Mucosa of rectum (tissue), 2 donors: ENCODE data around the gene ZNF335.

Experiments
- H3K27ac ChIP-seq, 2 donors: one replicate each; pipeline ENCODE4 v1.7.0; 2013; ENCODE audit warnings: inconsistent platforms in 2 of 2, low read depth in 2 of 2, low read length in 2 of 2
- H3K27me3 ChIP-seq, 2 donors: one replicate each; pipeline ENCODE4 v1.7.0; 2013; ENCODE audit warnings: low read length in 2 of 2; ENCODE audit not compliant: control insufficient read depth in 2 of 2, insufficient read depth in 2 of 2
- H3K36me3 ChIP-seq, 2 donors: one replicate each; pipeline ENCODE4 v1.7.0; 2013; ENCODE audit warnings: low read length in 2 of 2; ENCODE audit not compliant: control insufficient read depth in 2 of 2, insufficient read depth in 2 of 2
- H3K4me1 ChIP-seq, 2 donors: one replicate each; pipeline ENCODE4 v1.7.0; 2013; ENCODE audit warnings: low read length in 2 of 2, mild to moderate bottlenecking in 1 of 2; ENCODE audit not compliant: control insufficient read depth in 2 of 2, insufficient read depth in 2 of 2
- H3K4me3 ChIP-seq, 2 donors: one replicate each; pipeline ENCODE4 v1.7.0; 2013; ENCODE audit warnings: low read length in 2 of 2
- H3K9ac ChIP-seq, 2 donors: one replicate each; pipeline ENCODE4 v1.7.0; 2013; ENCODE audit warnings: low read length in 2 of 2, low read depth in 1 of 2, mild to moderate bottlenecking in 1 of 2
- H3K9me3 ChIP-seq, 2 donors: one replicate each; pipeline ENCODE4 v1.7.0; 2013; ENCODE audit warnings: low read length in 2 of 2; ENCODE audit not compliant: control insufficient read depth in 2 of 2
- donor health status: healthy.
- donor health status: Normal muscosa, but diverticular disease.

Gene ZNF335

GRCh38 chr20:46011631-46012482 is 39.9 kb upstream of the ZNF335 start:
- no peak overlapping the region for H3K9ac ChIP-seq
- H3K9me3 ChIP-seq, result no peaks in the 10 kb centered on the region
- peaks cover 0 to 4% of the 10 kb centered on the region in 2 donors for H3K4me1 ChIP-seq
- H3K27ac ChIP-seq, result no peak overlapping the region
- H3K27me3 ChIP-seq, result peaks cover 30 to 45% of the 10 kb centered on the region in 2 donors
- H3K4me3 ChIP-seq, result no peak overlapping the region
- H3K36me3 ChIP-seq, result no peaks in the 10 kb centered on the region

- peak overlapping the region in 1 of 2 donors; percentile 37 for H3K4me3 ChIP-seq
- H3K4me1 ChIP-seq, result peaks cover 0 to 4% of the 10 kb centered on the region in 2 donors
- H3K27ac ChIP-seq, result peak overlapping the region in 1 of 2 donors; percentile 16
- H3K9me3 ChIP-seq, result no peaks in the 10 kb centered on the region
- peaks cover 33 to 44% of the 10 kb centered on the region in 2 donors for H3K27me3 ChIP-seq
- H3K36me3 ChIP-seq, result no peaks in the 10 kb centered on the region
- no peak overlapping the region for H3K9ac ChIP-seq
Observed at GRCh38 chr20:46010491-46011391, 38.7 kb upstream of the ZNF335 start.

DNA sequence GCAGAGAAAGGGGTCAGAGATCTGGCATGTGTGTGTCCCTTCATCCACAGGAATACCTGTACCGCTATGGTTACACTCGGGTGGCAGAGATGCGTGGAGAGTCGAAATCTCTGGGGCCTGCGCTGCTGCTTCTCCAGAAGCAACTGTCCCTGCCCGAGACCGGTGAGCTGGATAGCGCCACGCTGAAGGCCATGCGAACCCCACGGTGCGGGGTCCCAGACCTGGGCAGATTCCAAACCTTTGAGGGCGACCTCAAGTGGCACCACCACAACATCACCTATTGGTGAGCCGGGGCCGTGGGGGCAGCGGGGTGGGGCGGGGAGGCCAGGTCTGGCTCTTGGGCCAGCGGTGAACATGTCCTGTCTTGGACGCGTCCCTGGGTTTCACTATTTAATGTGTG is 37.8 kb upstream of the ZNF335 start:
- peaks cover under 1 to 5% of the 10 kb centered on the region in 2 donors for H3K4me1 ChIP-seq

GRCh38 chr20:46007671-46008070 is 35.7 kb upstream of the ZNF335 start:
- H3K9ac ChIP-seq, result no peak overlapping the region
- no peak overlapping the region for H3K27ac ChIP-seq
- H3K27me3 ChIP-seq, result peaks cover 25 to 33% of the 10 kb centered on the region in 2 donors
- no peaks in the 10 kb centered on the region for H3K9me3 ChIP-seq
- H3K4me3 ChIP-seq, result no peak overlapping the region
- H3K36me3 ChIP-seq, result no peaks in the 10 kb centered on the region
- peaks cover 0 to 5% of the 10 kb centered on the region in 2 donors for H3K4me1 ChIP-seq

More for the DNA sequence above, 37.8 kb upstream of the ZNF335 start:
- Histone ChIP-seq H3K4me3 (no peak overlapping the region), H3K9me3 (no peaks in the 10 kb centered on the region), H3K36me3 (no peaks in the 10 kb centered on the region), H3K27me3 (peaks cover 33 to 43% of the 10 kb centered on the region in 2 donors), H3K9ac (no peak overlapping the region), H3K27ac (no peak overlapping the region)

GRCh38 chr20:46006964-46007363 is 35.0 kb upstream of the ZNF335 start:
- Histone ChIP-seq H3K27me3 (peaks cover 25 to 30% of the 10 kb centered on the region in 2 donors), H3K36me3 (no peaks in the 10 kb centered on the region), H3K4me3 (no peak overlapping the region), H3K4me1 (peaks cover 0 to 5% of the 10 kb centered on the region in 2 donors), H3K9ac (no peak overlapping the region), H3K9me3 (no peaks in the 10 kb centered on the region), H3K27ac (no peak overlapping the region)

- Histone ChIP-seq H3K27ac (no peak overlapping the region), H3K4me1 (peaks cover 0 to 5% of the 10 kb centered on the region in 2 donors), H3K4me3 (no peak overlapping the region), H3K27me3 (peaks cover 18 to 22% of the 10 kb centered on the region in 2 donors), H3K9ac (no peak overlapping the region), H3K36me3 (no peaks in the 10 kb centered on the region), H3K9me3 (no peaks in the 10 kb centered on the region)
Observed at GRCh38 chr20:46006022-46006705, 34.2 kb upstream of the ZNF335 start.

DNA sequence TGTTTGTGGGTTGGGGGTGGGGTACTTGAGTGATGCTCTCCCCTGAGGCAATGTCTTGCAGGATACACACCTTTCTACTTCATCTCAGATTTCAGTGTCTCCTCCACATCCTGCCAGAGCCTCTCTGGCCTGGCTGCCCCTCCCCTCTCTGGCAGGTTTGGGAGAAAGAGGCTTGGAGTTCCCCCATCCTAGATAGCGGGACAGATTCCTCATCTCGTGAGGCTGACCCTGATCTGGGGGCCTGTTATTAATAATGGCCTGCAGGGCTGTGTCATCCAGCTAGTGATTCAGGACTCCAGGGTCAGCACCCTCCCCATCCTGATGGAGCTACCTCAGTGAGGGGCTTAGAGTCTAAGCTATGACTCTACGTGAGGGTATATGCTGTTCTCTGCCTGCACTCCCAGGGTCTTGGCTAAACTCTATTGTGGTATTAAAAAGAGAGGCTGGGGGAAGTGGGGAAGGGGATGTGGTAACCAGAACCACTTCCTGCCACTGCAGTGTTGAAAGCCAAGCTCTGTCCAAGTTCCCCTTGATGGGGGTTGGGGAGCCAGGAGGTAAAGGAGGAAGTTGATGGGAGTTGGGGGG is 33.0 kb upstream of the ZNF335 start:
- peaks cover 0 to 5% of the 10 kb centered on the region in 2 donors for H3K4me1 ChIP-seq
- H3K27me3 ChIP-seq, result peaks cover 11 to 17% of the 10 kb centered on the region in 2 donors
- no peaks in the 10 kb centered on the region for H3K36me3 ChIP-seq
- peak overlapping the region in 1 of 2 donors; percentile 26 for H3K4me3 ChIP-seq
- peak overlapping the region in 1 of 2 donors; percentile 14 for H3K9ac ChIP-seq
- H3K27ac ChIP-seq, result peak overlapping the region; percentile 17 to 43
- no peaks in the 10 kb centered on the region for H3K9me3 ChIP-seq

- Histone ChIP-seq H3K9me3 (no peaks in the 10 kb centered on the region), H3K4me3 (no peak overlapping the region), H3K36me3 (no peaks in the 10 kb centered on the region), H3K27ac (no peak overlapping the region), H3K27me3 (peaks cover 11 to 16% of the 10 kb centered on the region in 2 donors), H3K9ac (no peak overlapping the region), H3K4me1 (peaks cover 0 to 5% of the 10 kb centered on the region in 2 donors)
Observed at GRCh38 chr20:46004187-46004586, 32.2 kb upstream of the ZNF335 start.

DNA sequence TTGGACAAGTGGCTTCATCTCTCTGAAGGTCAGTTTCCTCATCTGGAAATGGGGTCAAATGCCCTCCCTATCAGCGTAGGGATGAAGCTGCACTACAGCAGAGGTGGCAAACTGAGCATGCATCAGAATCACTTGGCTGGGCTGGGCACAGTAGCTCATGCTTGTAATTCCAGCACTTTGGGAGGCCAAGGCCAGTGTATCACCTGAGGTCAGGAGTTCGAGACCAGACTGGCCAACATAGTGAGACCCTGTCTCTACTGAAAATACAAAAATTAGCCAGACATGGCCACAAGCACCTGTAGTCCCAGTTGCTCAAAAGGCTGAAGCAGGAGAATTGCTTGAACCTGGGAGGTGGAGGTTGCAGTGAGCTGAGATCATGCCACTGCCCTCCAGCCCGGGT is 30.0 kb upstream of the ZNF335 start:
- H3K9ac ChIP-seq, result no peak overlapping the region
- peaks cover 4 to 12% of the 10 kb centered on the region in 2 donors for H3K27me3 ChIP-seq
- no peak overlapping the region for H3K4me3 ChIP-seq
- H3K27ac ChIP-seq, result no peak overlapping the region
- no peaks in the 10 kb centered on the region for H3K36me3 ChIP-seq
- H3K4me1 ChIP-seq, result peaks cover 0 to 5% of the 10 kb centered on the region in 2 donors
- H3K9me3 ChIP-seq, result no peaks in the 10 kb centered on the region
